ENCODE measurements around the gene ZNF469.

DNA sequence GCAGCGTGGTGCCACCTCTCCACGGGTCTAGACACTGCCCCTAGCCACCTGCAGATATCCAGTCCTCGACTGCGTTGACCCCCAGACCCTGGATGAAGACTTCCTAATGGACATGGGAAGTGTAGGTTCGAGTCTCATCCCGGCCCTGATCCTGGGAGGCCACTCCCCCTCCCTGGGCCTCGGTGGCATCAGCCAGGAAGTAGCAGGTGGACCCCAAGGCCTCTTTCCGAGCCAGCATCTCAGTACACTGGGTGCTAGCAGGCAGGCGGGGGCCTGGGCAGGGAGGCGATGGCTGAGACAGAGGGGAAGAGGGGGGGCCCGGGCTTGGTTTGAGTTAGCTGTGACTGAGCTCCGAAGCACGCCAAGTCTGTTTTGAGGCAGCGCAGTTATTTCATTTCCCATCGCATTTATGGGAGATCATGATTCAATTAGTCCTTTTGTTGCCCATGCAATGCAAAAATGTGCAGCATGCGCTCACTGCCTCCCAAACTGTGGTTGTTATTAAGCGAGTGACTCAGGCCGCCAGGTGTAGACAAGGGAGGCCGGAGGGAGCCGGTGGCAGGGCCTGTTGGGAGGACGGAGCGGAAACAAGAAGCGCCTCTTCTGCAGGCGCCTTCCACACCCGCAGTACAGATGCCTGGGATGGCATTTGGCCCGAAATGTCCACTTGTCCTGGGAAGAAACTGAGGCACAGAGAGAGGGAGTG lies 25.3 kb upstream of the ZNF469 start:
- TF ChIP-seq, protein P1, sequence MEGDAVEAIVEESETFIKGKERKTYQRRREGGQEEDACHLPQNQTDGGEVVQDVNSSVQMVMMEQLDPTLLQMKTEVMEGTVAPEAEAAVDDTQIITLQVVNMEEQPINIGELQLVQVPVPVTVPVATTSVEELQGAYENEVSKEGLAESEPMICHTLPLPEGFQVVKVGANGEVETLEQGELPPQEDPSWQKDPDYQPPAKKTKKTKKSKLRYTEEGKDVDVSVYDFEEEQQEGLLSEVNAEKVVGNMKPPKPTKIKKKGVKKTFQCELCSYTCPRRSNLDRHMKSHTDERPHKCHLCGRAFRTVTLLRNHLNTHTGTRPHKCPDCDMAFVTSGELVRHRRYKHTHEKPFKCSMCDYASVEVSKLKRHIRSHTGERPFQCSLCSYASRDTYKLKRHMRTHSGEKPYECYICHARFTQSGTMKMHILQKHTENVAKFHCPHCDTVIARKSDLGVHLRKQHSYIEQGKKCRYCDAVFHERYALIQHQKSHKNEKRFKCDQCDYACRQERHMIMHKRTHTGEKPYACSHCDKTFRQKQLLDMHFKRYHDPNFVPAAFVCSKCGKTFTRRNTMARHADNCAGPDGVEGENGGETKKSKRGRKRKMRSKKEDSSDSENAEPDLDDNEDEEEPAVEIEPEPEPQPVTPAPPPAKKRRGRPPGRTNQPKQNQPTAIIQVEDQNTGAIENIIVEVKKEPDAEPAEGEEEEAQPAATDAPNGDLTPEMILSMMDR (conservative IDR thresholded peaks at IDR 0.05): no peak
- TF ChIP-seq ZFX (IDR thresholded peaks at IDR 0.05): no peak

Measured in C4-2B (cell line).